Colon (tissue), 2 donors: Measurements from ENCODE around the gene TPTE2.
"Not testable (repeated sequence)": the region's sequence is repeated elsewhere in the genome, so short reads cannot be mapped to it uniquely, and the experiment has no call there.

Experiments used
- FAIRE-seq: peaks from 2 replicates; lab custom pipeline; 2012; peaks lifted over from hg19 to GRCh38; lab: Jason Lieb, UNC
- donor health status: control.
- donor health status: control.

The TPTE2 gene

GRCh38 chr13:19561127-19561582 is at the start of gene TPTE2:
TSS of gene TPTE2 (minus strand) at chr13:19561532. CDS start at chr13:19503234, 58,298 bp downstream.
- FAIRE-seq, result not testable (repeated sequence)

DNA sequence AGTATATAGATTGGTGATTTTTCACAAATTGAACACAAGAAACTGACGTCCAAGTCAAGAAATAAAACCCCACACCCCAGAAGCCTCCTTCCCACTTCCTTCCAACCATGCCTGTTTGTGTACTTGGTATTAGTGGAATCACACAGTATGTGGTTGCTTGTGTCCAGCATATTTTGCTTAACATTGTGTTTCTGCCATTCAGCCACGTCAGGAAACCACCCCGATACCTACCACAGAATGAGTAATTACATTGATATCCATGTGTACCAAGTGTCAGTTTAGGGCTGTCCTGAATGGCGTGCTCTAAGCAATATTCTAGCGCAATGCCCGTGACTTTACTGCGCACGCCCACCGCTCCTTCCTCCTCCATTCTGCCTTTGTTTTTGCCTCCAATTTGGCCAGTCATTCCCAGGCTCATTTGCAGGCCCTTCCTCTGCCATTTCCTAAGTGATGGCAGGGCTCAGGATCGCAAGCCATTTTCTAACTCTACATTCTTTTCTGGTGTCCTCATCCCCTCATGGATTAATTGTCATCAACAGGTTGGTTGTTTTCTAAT is 46.3 kb upstream of the TPTE2 start:
- no peak for FAIRE-seq

DNA sequence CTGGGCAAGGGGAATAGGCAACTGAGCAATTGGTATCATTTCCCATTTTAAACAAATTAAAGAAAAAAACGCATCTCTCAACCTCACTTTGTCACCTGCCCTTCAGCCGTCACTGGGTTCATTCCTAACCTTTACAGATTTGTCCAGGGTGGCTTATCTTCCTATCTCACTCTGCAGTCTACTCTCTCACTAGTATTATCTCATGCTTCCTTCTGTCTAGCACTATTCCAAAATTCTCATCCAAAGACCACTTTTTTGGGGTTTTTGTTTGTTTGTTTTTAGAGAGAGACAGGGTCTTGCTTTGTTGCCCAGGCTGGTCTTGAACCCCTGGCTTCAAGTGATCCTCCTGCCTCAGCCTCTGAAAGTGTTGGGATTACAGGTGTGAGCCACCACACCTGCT is 45.4 kb upstream of the TPTE2 start:
- FAIRE-seq, result no peak

DNA sequence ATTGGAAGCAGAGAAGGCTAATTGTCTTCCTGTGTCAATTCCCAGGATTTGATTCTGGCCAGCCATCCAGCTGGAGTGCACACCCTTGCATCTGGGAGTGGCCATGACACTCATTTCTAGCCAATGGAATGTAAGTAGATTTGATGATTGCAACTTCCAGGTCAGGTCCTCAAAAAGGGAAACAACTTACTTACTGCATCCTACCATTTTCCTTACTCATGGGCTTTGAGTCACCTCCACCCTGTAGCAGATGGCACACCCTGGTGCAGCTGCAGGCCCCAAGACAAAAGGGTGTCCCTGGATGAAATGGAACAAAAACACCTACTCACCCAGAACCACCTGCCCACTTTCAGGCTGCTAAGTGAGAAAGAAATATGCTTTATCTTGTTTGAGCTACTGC is 44.8 kb upstream of the TPTE2 start:
- no peak for FAIRE-seq

GRCh38 chr13:19605161-19605955 is 44.0 kb upstream of the TPTE2 start:
- FAIRE-seq, result no peak

- no peak for FAIRE-seq
Measured at GRCh38 chr13:19604306-19604705, 43.0 kb upstream of the TPTE2 start.

- FAIRE-seq, result no peak
Measured at GRCh38 chr13:19601749-19602725, 40.7 kb upstream of the TPTE2 start.

DNA sequence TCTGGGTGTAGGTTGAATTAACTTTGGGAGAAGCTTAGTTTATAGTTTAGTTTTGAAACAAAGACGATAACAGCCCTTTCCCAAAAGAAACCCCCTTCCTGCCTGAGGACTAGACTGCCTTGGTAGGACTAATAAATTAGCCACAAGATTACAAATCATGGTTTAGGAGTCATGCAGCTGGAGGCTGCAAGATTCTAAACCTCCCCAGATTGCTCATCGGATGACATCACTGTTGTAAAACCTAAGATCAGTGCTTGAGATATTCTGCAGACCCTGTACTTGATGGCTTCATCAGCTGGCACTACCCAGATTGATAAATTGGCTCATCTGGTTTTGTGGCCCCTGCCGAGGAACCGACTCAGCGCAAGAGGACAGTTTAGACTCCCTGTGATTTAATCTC is 36.2 kb upstream of the TPTE2 start:
- no peak for FAIRE-seq

GRCh38 chr13:19596960-19597361 is 35.6 kb upstream of the TPTE2 start:
- no peak for FAIRE-seq

GRCh38 chr13:19596086-19596485 is 34.8 kb upstream of the TPTE2 start:
- FAIRE-seq, result no peak

DNA sequence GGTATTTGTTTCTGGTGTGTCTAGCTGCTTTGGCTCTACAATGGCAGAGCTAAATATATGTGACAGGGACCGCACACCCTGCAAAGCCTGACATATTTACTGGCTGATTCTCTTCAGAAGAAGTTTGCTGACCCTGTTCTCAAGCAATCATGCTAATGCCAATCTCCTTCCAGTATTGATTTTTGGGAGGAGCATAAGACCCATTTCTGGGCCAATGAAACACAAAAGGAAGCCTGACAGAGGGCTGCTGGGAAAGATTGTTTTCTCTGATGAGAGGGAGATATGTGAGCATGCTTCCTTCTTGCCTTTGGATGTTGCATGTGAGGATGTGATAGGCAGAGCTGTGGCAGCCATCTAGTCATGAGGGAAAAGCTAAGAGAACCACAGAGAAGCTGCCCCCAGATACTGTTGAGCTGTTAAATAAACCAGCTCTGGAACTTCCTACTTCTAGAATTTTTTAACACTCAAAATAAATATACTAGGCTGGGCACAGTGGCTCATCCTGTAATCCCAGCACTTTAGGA is 31.4 kb upstream of the TPTE2 start:
- FAIRE-seq, result no peak

DNA sequence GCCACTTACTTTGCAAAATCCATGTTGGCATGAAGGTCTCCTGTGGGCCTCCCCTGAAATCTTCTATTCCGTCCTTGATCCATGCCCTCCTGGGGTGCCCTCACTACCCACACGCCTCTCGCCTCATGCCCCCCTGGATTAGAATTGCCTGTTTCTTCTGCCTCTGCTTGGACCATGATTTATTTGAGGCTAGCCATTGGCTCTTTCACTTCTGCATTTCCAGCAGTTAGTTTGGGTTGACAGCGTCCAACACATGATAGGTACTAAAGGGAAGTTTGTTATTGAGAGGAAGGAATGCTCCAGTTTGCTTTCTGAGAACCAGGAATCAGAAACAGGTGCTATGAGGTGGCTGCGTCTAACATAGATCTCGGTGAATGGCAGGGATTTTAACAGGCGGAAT is 30.5 kb upstream of the TPTE2 start:
- FAIRE-seq, result no peak

- FAIRE-seq, result no peak
Measured at GRCh38 chr13:19590423-19590822, 29.1 kb upstream of the TPTE2 start.

- no peak for FAIRE-seq
Measured at GRCh38 chr13:19589312-19589711, 28.0 kb upstream of the TPTE2 start.

DNA sequence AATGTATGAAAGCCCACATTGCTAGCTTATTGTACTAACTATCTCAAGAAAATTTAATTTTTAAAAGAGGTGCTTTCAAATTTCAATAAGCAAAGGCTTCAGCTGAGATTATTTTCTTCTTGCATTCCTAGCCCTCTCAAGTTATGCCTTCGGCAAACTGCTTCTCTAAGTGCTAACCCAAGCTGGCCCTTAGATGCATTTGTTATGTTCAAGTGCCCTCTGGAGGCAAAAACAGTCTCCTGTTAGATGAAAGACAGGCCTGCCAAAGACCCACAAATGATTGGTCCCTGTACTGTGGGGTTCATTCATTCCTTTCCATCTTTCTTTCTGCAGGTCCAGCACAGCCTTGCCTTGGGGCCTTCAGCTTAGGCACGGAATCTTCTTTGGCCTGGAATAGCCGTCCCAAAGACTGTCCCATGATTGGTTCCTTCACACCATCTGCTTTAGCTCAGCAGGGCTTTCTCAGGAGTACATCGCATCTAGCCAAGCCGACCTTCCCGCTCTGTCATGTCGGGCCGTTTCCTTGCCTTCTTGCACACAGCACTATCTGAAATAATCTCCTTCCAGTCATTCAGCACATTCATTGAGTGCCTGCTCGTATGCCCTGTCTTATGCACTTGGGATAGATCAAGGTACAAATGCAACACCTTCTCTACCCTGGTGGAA is 26.4 kb upstream of the TPTE2 start:
- FAIRE-seq, result no peak

DNA sequence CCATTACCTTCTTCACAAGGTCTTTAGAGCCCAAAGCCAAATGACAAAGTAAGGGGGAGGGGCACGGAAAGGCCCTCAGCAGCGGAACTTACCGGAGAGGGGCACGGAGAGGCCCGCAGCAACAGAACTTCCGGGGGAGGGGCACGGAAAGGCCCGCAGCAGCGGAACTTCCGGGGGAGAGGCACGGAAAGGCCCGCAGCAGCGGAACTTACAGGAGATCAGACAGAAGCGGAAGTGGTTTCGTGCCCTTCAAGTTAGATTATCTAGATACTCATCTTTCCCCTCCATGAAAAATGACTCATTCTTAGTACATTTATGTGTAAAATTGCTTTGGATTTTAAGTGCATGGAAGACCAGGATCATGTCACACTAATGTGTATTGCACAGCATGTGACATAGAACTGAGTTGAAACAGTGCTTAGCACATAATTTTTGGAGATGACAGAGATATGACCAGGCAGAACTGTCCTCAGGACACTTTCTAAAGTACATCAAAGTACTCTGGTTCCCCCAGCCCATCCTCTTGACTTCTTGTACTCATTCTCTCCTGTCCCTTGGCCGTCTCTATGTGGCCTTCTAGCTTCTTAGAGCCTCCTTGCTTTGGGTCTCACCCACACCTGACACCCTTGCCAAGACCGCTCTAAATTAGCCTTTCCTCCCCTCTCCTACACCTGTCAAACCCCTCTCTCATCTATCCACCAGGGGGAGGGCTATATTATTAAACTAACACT is 25.7 kb upstream of the TPTE2 start:
- FAIRE-seq, result no peak

GRCh38 chr13:19581675-19582074 is 20.3 kb upstream of the TPTE2 start:
- no peak for FAIRE-seq

DNA sequence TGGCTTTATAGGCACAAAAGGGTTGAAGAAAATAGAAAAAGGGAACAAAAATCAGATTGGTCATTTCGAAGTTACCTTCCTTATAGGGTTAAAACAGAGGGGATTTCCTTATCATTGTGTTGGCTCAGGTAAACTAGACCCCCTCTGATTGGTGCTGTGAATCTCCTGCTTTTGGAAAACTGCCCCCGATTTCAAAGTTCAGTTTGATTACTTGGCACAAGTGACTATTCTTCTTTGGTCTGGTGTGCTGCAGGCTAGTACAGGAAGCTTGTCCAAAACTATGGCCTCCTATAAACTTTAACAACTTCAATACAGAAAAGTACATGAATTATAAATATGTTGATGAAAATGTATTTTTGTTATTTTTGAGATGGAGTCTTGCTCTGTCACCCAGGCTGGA is 13.9 kb upstream of the TPTE2 start:
- FAIRE-seq, result no peak

DNA sequence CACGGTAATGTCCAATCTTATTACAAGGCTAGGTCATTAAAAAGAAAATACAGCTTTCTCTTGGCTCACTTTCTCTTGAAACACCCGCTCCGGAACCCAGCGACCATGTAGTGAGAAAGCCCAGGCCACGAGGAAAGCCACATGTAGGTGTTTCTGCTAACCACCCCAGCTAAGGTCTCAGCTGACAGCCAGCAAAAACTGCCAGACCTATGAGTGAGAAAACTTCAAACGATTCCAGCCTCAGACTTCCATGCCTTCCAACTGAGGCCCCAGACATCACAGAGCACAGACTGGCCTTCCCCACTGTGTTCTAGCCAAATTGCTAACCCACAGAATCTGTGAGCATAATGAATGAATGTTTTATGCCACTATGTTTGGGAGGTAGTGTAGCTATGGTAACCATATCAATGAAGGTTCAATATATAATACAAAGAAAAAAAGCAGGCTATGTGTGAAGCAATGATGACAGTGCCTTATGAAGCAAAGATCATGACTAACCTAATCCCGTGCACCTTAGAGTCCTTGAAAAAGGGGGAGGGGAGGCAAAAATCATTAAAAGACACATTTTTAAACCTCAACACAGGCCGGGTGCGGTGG is 11.9 kb upstream of the TPTE2 start:
- FAIRE-seq, result no peak

GRCh38 chr13:19572280-19572679 is 10.9 kb upstream of the TPTE2 start:
- no peak for FAIRE-seq
